A549 treated with Hydrocortisone at 1 μM for 4 hours (cell line): ENCODE results near the gene ZNF292. TPM values are rescaled to one million over a fixed set of nuclear protein-coding genes. Genes with fewer than 3 reads are reported as not detected.

ENCODE experiments used
- total RNA-seq: library from RNA; stranded (reverse); fragments of 200-300 nt; extraction: Qiagen RNA extraction; gene quantifications from 5 replicates; pipeline ENCODE4 v1.2.3, GENCODE V29; 2022

ZNF292 gene
- total RNA-seq: 1.9 to 4.7 TPM (median 2.8 TPM) in 5 replicates

DNA sequence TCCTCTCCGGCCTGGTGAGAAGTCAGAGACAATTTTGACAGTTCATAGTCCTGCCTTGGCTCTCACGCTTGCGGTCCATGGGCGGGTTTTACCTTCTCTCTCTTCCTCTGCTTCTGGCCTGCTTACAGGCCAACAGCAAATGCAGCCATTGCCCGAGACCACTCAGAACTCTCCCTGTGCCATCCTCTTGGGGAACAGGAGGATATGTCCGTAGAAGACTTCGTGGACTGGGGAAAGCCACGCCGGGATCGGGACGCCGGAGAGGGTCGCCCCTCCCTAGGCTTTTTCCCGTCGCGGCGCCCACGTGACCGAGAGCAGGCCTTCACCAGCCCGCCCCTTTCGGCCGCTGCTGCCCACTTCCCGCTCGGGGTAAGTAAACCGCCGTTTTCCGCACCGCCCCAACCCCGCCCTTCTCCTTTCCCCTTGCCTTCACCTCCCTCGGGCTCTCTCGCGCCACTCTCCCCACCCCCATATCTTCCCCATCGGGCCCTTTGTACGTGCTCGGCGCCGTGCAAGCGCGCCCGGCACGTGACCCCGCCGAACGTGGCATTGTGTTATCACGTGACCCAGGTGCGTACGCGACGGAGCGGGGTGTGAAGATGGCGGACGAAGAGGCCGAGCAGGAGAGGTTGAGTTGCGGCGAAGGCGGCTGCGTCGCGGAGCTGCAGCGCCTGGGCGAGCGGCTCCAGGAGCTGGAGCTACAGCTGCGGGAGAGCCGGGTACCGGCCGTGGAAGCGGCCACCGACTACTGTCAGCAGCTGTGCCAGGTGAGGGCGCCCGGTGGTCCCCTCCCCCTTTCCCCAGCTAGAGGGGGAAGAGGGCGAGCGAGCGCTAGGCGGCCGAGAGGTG is at the start of gene ZNF292:
TSS of gene ZNF292 (plus strand) at position 573 of the 849 bp plus-strand sequence. CDS start at position 600, 27 bp downstream.

Other genes starting within 250 kb of the ZNF292 start
- gene HTR1E, start 218.0 kb upstream of the ZNF292 start, total RNA-seq: not detected in 5 replicates
- 0.24 to 0.59 TPM (median 0.39 TPM) in 5 replicates for gene CGA, start 60.5 kb upstream of the ZNF292 start, total RNA-seq
- gene SMIM8, start 167.0 kb downstream of the ZNF292 start, total RNA-seq: 2.0 to 3.7 TPM (median 3.1 TPM) in 5 replicates
- gene GJB7, start 173.7 kb downstream of the ZNF292 start, total RNA-seq: not detected in 5 replicates
- 0.07 to 0.28 TPM (median 0.14 TPM) in 5 replicates for gene C6orf163, start 189.2 kb downstream of the ZNF292 start, total RNA-seq